Kidney (tissue), 14 donors: ENCODE data around the gene ELMOD2. TPM values are rescaled to one million over a fixed set of nuclear protein-coding genes. Genes with fewer than 3 reads are reported as not detected.
A peak's percentile ranks its signal among the peaks of the same experiment; 100 is the strongest.

Experiments
- DNase-seq, 5 donors: peaks; one replicate each; pipeline ENCODE4 v3.0.0-alpha.2; 2013 to 2020
- FAIRE-seq: peaks from 2 replicates; lab custom pipeline; 2012; peaks lifted over from hg19 to GRCh38; lab: Jason Lieb, UNC
- H3K27ac ChIP-seq, 2 donors: one replicate each; pipeline ENCODE4 v1.7.0; 2013; ENCODE audit warnings: low read depth in 2 of 2, low read length in 2 of 2, inconsistent platforms in 1 of 2
- H3K27me3 ChIP-seq: one replicate; pipeline ENCODE4 v1.7.1; 2013; ENCODE audit warnings: low read length, inconsistent platforms; ENCODE audit not compliant: control insufficient read depth, insufficient read depth
- H3K36me3 ChIP-seq, 3 donors: one replicate each; pipeline versions ENCODE4 v1.7.0 to v1.7.1; 2013; ENCODE audit warnings: low read length in 3 of 3, control low read depth in 1 of 3, inconsistent platforms in 1 of 3; ENCODE audit not compliant: insufficient read depth in 3 of 3, control insufficient read depth in 2 of 3
- H3K4me1 ChIP-seq, 3 donors: one replicate each; pipeline versions ENCODE4 v1.7.0 to v1.7.1; 2013; ENCODE audit warnings: low read length in 3 of 3, inconsistent platforms in 1 of 3, low read depth in 1 of 3; ENCODE audit not compliant: control insufficient read depth in 2 of 3, insufficient read depth in 2 of 3
- H3K4me3 ChIP-seq, 3 donors: one replicate each; pipeline versions ENCODE4 v1.7.0 to v1.8.1; 2013; ENCODE audit warnings: low read length in 3 of 3, control low read depth in 1 of 3, inconsistent platforms in 1 of 3
- H3K9ac ChIP-seq, 3 donors: one replicate each; pipeline versions ENCODE4 v1.7.0 to v1.7.1; 2013; ENCODE audit warnings: low read length in 3 of 3, control low read depth in 1 of 3, inconsistent platforms in 1 of 3
- H3K9me3 ChIP-seq, 3 donors: one replicate each; pipeline versions ENCODE4 v1.7.0 to v1.7.1; 2013; ENCODE audit warnings: low read length in 3 of 3, control low read depth in 1 of 3, inconsistent platforms in 1 of 3; ENCODE audit not compliant: control insufficient read depth in 2 of 3, insufficient read depth in 1 of 3
- CTCF ChIP-seq: IDR thresholded peaks from 3 replicates; pipeline ENCODE4 v1.5.1; 2012; ENCODE audit warnings: mild to moderate bottlenecking, moderate library complexity, borderline replicate concordance; ENCODE audit not compliant: insufficient read depth; ENCODE audit errors: extremely low read depth
- intact Hi-C: fragments of 100-400 bp; cut with DNase I; formaldehyde crosslinking; loops from one replicate; pipeline ENCODE4 v1.11.1; 2022
- polyA plus RNA-seq: library from polyadenylated mRNA; stranded (reverse); fragments of 350-450 nt; fragmentation: Illumina TruSeq; extraction: RNeasy Lipid Tissue Mini Kit (QIAGEN cat#74804); gene quantifications from one replicate; pipeline ENCODE4 v1.2.3, GENCODE V29; 2014; ENCODE audit warnings: low read depth, low replicate concordance; ENCODE audit not compliant: insufficient read depth
- total RNA-seq: library from RNA; stranded (reverse); fragmentation: NEBNext Ultra II Directional; extraction: Animal tissue kit (Norgen Biotek cat#: 25700); gene quantifications from one replicate; pipeline ENCODE4 v1.2.1, GENCODE V29; 2021
- donor health status: control.
- donor health status: control.
- donor health status: control.
- donor health status: control.
- donor health status: control.
- donor health status: DM: yes; HTN: yes; CAD: no.
- donor health status: Normal renal cell carcinoma (clear cell type).

Gene ELMOD2
- total and polyA plus RNA-seq, 2 donors from 2014 or later: 13.3 to 25.6 TPM

DNA sequence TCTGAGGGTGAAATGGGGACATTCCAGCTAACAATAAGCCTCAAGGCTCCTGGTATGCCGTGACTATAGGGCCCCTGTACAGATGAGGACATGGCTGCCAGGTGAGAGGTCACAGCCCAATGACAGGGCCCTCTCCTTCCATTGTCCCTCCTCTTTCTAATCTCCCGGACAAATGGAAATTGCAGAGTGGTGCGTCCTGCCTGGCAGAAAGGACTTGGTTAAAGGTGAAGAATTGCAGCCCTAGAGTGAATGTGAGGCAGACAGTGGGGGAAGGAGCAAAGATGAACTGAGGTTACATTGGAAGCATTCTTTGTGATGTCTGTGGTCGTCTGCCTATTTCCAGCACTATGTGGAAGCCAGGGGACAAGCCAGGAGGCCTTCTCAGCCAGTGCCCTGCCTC, 51.5 kb downstream of the ELMOD2 start:
- Histone ChIP-seq H3K27me3 (peaks cover 9% of the 10 kb centered on the region), H3K4me3 (no peak overlapping the region), H3K4me1 (no peaks in the 10 kb centered on the region), H3K27ac (no peak overlapping the region), H3K36me3 (no peaks in the 10 kb centered on the region), H3K9me3 (peaks cover 0 to 3% (median 0%) of the 10 kb centered on the region in 3 donors), H3K9ac (no peak overlapping the region)
- intact Hi-C loops: no loop called here
- TF ChIP-seq CTCF: no peak
- DNase-seq: no peak
- FAIRE-seq: no peak

GRCh38 chr4:140579278-140579677, 55.3 kb downstream of the ELMOD2 start:
- no peak overlapping the region for H3K4me3 ChIP-seq
- intact Hi-C loops: no loop called here
- H3K27ac ChIP-seq: no peak overlapping the region
- no peaks in the 10 kb centered on the region for H3K36me3 ChIP-seq
- H3K9ac ChIP-seq: no peak overlapping the region
- peak in 2 of 5 donors; percentile 17 to 24 for DNase-seq
- no peaks in the 10 kb centered on the region for H3K4me1 ChIP-seq
- H3K9me3 ChIP-seq: no peaks in the 10 kb centered on the region
- H3K27me3 ChIP-seq: peaks cover 8% of the 10 kb centered on the region
- no peak for TF ChIP-seq CTCF
- no peak for FAIRE-seq

GRCh38 chr4:140581078-140581477, 57.1 kb downstream of the ELMOD2 start:
- no peak overlapping the region for H3K4me3 ChIP-seq
- DNase-seq: no peak

More at GRCh38 chr4:140581078-140581477, 57.1 kb downstream of the ELMOD2 start:
- TF ChIP-seq CTCF: no peak
- H3K27ac ChIP-seq: no peak overlapping the region
- H3K36me3 ChIP-seq: no peaks in the 10 kb centered on the region
- peaks cover 8% of the 10 kb centered on the region for H3K27me3 ChIP-seq
- FAIRE-seq: no peak
- intact Hi-C loops: no loop called here
- no peaks in the 10 kb centered on the region for H3K4me1 ChIP-seq
- H3K9ac ChIP-seq: no peak overlapping the region
- no peaks in the 10 kb centered on the region for H3K9me3 ChIP-seq
